Measurements from ENCODE around the gene MKS1.

GRCh38 chr17:58217766-58218165 is 1.3 kb downstream of the MKS1 start:
- no peak for TF ChIP-seq POLR2AphosphoS2 (IDR thresholded peaks at IDR 0.05; ENCODE audit: low read depth, low read length)
- TF ChIP-seq CHD2 (IDR thresholded peaks at IDR 0.05; ENCODE audit: borderline replicate concordance, low read depth, low read length) = no peak
- no peak for TF ChIP-seq KAT2A (conservative IDR thresholded peaks at IDR 0.05; ENCODE audit: control insufficient read depth, low read depth, low read length)
- TF ChIP-seq, protein P1, sequence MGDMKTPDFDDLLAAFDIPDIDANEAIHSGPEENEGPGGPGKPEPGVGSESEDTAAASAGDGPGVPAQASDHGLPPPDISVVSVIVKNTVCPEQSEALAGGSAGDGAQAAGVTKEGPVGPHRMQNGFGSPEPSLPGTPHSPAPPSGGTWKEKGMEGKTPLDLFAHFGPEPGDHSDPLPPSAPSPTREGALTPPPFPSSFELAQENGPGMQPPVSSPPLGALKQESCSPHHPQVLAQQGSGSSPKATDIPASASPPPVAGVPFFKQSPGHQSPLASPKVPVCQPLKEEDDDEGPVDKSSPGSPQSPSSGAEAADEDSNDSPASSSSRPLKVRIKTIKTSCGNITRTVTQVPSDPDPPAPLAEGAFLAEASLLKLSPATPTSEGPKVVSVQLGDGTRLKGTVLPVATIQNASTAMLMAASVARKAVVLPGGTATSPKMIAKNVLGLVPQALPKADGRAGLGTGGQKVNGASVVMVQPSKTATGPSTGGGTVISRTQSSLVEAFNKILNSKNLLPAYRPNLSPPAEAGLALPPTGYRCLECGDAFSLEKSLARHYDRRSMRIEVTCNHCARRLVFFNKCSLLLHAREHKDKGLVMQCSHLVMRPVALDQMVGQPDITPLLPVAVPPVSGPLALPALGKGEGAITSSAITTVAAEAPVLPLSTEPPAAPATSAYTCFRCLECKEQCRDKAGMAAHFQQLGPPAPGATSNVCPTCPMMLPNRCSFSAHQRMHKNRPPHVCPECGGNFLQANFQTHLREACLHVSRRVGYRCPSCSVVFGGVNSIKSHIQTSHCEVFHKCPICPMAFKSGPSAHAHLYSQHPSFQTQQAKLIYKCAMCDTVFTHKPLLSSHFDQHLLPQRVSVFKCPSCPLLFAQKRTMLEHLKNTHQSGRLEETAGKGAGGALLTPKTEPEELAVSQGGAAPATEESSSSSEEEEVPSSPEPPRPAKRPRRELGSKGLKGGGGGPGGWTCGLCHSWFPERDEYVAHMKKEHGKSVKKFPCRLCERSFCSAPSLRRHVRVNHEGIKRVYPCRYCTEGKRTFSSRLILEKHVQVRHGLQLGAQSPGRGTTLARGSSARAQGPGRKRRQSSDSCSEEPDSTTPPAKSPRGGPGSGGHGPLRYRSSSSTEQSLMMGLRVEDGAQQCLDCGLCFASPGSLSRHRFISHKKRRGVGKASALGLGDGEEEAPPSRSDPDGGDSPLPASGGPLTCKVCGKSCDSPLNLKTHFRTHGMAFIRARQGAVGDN (IDR thresholded peaks at IDR 0.05) = no peak
- TF ChIP-seq RCOR1 (conservative IDR thresholded peaks at IDR 0.05; ENCODE audit: low read depth, low read length) = no peak
- TF ChIP-seq, protein P2, sequence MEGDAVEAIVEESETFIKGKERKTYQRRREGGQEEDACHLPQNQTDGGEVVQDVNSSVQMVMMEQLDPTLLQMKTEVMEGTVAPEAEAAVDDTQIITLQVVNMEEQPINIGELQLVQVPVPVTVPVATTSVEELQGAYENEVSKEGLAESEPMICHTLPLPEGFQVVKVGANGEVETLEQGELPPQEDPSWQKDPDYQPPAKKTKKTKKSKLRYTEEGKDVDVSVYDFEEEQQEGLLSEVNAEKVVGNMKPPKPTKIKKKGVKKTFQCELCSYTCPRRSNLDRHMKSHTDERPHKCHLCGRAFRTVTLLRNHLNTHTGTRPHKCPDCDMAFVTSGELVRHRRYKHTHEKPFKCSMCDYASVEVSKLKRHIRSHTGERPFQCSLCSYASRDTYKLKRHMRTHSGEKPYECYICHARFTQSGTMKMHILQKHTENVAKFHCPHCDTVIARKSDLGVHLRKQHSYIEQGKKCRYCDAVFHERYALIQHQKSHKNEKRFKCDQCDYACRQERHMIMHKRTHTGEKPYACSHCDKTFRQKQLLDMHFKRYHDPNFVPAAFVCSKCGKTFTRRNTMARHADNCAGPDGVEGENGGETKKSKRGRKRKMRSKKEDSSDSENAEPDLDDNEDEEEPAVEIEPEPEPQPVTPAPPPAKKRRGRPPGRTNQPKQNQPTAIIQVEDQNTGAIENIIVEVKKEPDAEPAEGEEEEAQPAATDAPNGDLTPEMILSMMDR (IDR thresholded peaks at IDR 0.05 in 2 of 3, conservative IDR thresholded peaks at IDR 0.05 in 1 of 3; ENCODE audit: control insufficient read depth in 2 of 3, extremely low read depth in 1 of 3, insufficient read depth in 1 of 3, low read depth in 3 of 3, low read length in 3 of 3) = no peak
- TF ChIP-seq POLR2A (IDR thresholded peaks at IDR 0.05; ENCODE audit: low read depth, low read length) = no peak
- TF ChIP-seq CREB1 (IDR thresholded peaks at IDR 0.05; ENCODE audit: low read depth) = no peak
- TF ChIP-seq RFX5 (IDR thresholded peaks at IDR 0.05; ENCODE audit: low read depth, low read length) = no peak
- no peak for TF ChIP-seq ATF3 (IDR thresholded peaks at IDR 0.05; ENCODE audit: borderline replicate concordance, extremely low read depth, low read depth, low read length)
- no peak for TF ChIP-seq E2F4 (IDR thresholded peaks at IDR 0.05; ENCODE audit: low read depth, low read length)
- TF ChIP-seq EZH2 (IDR thresholded peaks at IDR 0.05; ENCODE audit: borderline replicate concordance, control insufficient read depth, low read depth, low read length) = no peak
- TF ChIP-seq NR2F1 (conservative IDR thresholded peaks at IDR 0.05) = no peak

Data from GM12878 (cell line).